Epithelial cell of esophagus (primary cell): ENCODE results near the gene SLC18A3.

Source experiments
- DNase-seq: peaks from one replicate; pipeline ENCODE4 v3.0.0; 2010; ENCODE audit warnings: low read depth
- H3K4me3 ChIP-seq: 2 replicates; pipeline ENCODE4 v1.5.1; 2011; ENCODE audit warnings: mild to moderate bottlenecking, low read length, control low read depth
- CTCF ChIP-seq: IDR thresholded peaks from 2 replicates; pipeline ENCODE4 v1.5.1; 2011; ENCODE audit warnings: low read depth, mild to moderate bottlenecking, low read length, control low read depth, inconsistent platforms; ENCODE audit not compliant: insufficient read depth; ENCODE audit errors: missing control alignments

The SLC18A3 gene

GRCh38 chr10:49595003-49595712 lies 15.0 kb upstream of the SLC18A3 start:
- TF ChIP-seq CTCF, result no peak
- H3K4me3 ChIP-seq, result no peak overlapping the region
- no peak for DNase-seq

GRCh38 chr10:49595713-49596492 lies 14.2 kb upstream of the SLC18A3 start:
- no peak for DNase-seq
- TF ChIP-seq CTCF, result no peak

GRCh38 chr10:49596493-49596809 lies 13.7 kb upstream of the SLC18A3 start:
- H3K4me3 ChIP-seq, result no peak overlapping the region
- no peak for DNase-seq
- TF ChIP-seq CTCF, result no peak

More at GRCh38 chr10:49595713-49596492, 14.2 kb upstream of the SLC18A3 start:
- H3K4me3 ChIP-seq, result no peak overlapping the region

GRCh38 chr10:49596836-49597235 lies 13.3 kb upstream of the SLC18A3 start:
- TF ChIP-seq CTCF, result no peak
- no peak overlapping the region for H3K4me3 ChIP-seq
- no peak for DNase-seq

GRCh38 chr10:49597426-49598163 lies 12.5 kb upstream of the SLC18A3 start:
- no peak overlapping the region for H3K4me3 ChIP-seq
- no peak for TF ChIP-seq CTCF
- no peak for DNase-seq

- H3K4me3 ChIP-seq, result no peak overlapping the region
- TF ChIP-seq CTCF, result no peak
- no peak for DNase-seq
These were observed 11.8 kb upstream of the SLC18A3 start for GRCh38 chr10:49598164-49598856.
